GM18951 (cell line): ENCODE results near the gene GPC5.

Experiments
- POLR2A ChIP-seq: IDR thresholded peaks from 4 replicates; pipeline ENCODE4 v1.6.1; 2011; ENCODE audit warnings: mild to moderate bottlenecking; ENCODE audit not compliant: insufficient read length, insufficient read depth; ENCODE audit errors: extremely low read depth
- in situ Hi-C: fragments of 300-500 bp; cut with MboI; formaldehyde crosslinking; loops from one replicate; pipeline ENCODE4 v1.12.0; 2022; ENCODE audit warnings: low sequenced_read_pairs, mixed read lengths, inconsistent platforms; ENCODE audit not compliant: unreplicated experiment

GPC5 gene

DNA sequence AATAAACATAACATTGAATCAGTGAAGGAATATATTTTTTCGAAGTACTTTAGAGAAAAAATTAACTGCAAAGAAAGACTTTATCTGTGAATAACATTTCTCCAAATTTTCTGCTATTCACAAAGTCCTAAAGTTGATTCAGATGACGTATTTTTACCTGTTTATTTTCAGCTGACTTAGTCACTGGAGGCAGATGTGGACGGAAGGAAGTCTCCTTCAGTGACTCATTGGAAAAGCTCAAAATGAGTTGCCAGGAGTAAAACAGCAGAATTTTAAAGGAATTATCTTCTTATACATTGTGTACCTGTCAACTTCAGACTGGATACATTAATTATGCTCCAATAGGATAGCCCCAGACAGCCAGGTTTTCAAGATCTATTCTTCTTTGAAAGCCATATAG is 1148.8 kb downstream of the GPC5 start:
- no peak for TF ChIP-seq POLR2A
- in situ Hi-C loops, result no loop called here

DNA sequence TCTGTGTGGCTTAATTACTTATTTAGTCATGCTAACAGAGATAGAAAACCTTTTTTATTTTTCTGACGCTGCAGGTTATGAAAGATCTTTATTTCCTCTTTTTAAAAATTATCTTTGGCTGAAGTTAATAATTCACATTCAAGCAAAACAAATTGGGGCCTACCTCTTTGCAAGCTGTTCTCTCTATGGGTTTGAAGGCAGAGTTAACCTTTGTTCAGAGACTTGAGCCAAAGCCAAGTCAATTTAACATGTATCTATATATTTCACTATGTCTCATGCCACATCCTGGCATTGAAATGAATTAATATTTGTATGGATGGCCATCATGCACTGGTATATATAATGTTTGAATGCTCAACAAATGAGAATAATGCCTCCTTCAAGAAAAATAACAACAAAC is 1150.9 kb downstream of the GPC5 start:
- in situ Hi-C loops, result no loop called here

DNA sequence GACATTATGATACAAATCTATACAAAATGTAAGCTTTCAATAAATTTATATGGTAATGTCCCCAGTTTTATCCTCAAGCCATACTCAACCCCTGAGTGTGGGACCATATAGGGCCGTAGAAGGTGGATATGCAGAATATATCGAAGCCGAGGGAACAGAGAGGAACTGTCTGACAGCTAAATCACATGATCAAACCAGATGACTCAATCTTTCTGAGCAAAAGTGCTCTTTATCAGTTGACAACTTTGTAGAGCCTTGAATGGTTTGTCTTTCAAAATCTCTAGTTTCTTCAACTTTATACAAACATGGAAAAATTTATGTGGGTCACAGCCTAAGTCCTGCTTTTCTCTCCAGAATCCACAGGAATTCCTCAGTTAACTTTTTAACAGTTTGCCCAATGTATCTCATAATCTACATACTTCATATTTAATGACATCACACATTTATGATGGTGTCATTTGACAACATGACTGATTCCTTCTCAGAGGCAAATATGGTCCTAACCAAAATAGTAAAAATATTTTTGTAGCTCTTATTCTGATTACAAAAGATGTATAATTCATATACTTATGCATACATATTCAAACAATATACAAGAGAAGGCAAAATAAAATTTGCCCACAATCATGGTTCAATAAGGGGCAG is 1155.2 kb downstream of the GPC5 start:
- no peak for TF ChIP-seq POLR2A
- in situ Hi-C loops, result no loop called here

More for the DNA sequence above, 1150.9 kb downstream of the GPC5 start:
- TF ChIP-seq POLR2A, result no peak

DNA sequence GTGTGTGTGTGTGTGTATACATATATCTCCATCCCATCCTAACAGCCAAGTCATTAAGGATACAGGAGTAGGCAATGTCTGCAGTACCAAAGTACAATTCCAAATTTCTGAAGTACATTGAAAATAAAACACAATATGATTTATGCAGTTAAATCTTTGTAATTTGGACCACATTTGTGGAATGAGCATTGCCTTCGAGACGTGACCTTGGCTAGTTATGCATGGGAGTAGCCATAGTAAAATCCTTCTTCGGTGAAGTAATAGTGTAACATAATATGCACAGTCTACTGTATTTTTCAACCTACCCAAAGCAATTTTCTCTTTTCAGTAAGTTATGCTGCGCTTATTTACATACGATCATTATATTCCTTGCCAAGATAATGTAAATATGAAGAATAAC is 1162.5 kb downstream of the GPC5 start:
- in situ Hi-C loops, result no loop called here

DNA sequence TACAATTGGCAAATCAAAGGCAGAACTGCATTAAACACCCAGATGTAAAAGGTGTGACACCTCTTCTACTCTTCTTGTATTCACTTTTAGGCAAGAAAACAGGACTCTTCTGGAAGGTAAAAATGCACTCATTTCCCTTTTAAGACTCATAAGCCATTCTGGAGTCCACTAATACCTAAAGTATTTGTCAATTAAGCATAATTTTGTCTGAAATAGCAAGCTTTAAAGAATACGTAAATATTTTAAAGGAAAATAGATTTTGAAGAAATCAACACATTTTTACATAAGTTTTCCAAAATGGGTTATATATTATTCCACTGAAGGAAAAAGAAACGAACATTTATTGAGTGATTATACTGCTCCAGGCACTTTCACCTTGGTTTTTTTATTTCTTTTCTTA is 1166.5 kb downstream of the GPC5 start:
- in situ Hi-C loops, result no loop called here
- no peak for TF ChIP-seq POLR2A

More for the DNA sequence above, 1162.5 kb downstream of the GPC5 start:
- TF ChIP-seq POLR2A, result no peak

DNA sequence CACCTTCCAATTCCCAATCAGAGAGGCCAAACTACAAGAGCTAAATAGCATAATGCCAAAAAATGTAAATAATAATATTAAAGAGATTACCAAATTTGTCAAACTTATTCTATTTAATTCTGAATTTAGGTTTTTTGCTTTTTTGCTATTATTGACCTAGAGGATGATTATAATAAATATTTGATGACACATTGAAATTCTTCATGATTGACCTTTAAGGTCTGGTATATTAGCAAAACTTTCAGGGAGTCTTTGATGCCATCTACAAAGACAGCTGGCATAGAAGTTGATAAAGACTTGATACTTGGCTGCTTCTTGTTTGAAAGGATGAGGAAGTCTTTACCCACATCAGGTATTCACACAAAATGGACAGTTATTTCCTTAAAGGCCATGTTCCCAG is 1168.3 kb downstream of the GPC5 start:
- in situ Hi-C loops, result no loop called here
- no peak for TF ChIP-seq POLR2A

DNA sequence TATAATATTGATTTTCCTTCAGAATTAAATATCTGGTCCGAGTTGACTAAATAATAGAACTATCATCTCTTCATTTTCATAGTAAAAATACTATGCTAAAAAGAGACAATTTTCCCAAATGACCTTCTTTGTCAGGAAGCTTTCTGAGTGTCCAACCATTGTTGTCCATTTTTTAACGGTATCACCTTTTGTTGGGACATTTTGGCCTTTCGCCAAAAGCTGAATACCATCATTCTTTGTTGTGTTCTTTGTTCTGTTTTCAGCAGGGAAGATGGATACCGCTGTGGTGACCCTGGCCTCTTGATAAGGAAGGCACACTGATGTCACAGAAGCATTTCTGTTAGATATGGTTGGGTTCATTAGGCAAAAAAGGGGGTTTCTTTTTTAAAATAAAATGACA is 1173.8 kb downstream of the GPC5 start:
- in situ Hi-C loops, result no loop called here
- no peak for TF ChIP-seq POLR2A

DNA sequence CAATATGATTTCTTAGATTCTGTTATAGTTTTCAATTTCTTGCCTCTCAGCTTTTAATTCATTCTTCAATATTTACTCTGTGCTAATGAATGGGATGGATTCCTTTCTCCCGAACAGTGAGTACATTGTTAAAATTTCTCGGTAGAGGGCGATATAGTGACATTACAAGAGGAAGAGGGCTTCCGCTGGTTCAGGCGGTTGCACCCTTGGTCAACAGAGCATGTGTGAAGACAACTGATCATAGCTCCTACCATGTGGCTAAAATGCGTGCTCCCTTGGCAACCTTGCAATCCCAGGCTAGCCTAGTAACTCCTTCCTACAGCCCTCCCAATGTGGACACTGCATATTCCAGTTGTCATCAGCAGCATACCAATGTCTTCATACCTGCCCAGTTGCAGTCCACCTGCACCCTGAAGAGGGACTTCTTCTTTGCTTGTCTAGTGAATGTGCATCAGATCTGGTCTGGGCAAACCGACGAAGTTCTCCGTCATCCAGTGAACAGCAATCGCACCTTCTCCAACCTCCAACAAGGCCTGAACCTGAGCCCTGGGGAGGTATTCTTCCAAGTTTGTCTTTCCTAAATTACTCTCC is 1175.1 kb downstream of the GPC5 start:
- in situ Hi-C loops, result no loop called here
- no peak for TF ChIP-seq POLR2A

DNA sequence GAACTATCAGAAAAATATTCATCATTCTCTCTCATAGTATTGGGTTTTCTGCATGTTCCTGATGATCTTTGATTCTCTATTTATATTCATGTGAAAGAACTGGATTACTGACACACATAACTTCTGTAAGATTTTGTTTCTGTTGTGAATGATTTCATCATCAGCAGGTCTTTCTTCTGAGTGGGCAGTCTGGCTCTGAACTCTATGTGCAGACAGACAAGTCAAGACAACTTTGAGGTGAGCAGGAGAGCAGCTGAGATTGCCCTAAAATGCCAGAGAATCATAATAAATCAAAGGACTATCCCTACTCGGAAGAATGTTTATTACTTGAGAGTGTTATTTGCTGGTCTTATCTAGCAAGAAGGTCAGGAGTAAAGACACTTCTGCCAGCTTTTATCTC is 1176.1 kb downstream of the GPC5 start:
- in situ Hi-C loops, result no loop called here
- TF ChIP-seq POLR2A, result no peak

DNA sequence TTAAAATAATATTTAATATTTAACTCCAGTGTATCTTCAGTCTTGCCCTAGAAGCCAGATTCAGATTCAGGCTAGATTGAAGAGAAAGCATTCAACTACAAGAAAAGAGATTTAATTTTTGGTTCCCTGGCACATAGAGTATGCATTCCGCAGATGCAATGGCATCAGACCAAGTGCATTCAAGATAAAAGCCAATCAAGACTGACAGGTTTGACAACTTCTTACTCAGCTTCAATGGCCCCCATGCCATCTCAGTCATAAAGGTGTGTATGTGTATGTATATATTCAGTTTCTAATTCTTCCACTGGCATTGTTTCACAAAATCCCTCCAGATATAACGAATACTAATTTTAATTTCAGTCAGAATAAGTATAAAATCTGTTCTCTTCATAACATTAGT is 1177.4 kb downstream of the GPC5 start:
- no peak for TF ChIP-seq POLR2A
- in situ Hi-C loops, result no loop called here

DNA sequence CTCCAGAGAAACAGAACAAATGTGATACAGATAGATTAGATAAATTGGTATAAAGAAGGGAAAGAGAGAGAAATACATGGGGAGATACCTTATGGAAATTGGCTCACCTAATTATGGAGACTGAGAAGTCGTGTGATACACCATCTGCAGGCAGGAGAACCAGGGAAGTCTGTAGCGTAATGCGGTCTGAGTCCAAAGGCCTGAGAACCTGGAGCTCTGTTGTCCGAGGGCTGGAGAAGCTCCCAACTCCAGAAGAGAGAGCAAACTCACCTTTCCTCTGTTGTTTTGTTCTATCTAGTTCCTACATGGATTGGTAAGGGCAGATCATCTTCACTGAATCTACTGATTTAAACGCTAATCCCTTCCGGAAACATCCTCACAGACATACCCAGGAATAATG is 1179.9 kb downstream of the GPC5 start:
- in situ Hi-C loops, result no loop called here
- TF ChIP-seq POLR2A, result no peak

DNA sequence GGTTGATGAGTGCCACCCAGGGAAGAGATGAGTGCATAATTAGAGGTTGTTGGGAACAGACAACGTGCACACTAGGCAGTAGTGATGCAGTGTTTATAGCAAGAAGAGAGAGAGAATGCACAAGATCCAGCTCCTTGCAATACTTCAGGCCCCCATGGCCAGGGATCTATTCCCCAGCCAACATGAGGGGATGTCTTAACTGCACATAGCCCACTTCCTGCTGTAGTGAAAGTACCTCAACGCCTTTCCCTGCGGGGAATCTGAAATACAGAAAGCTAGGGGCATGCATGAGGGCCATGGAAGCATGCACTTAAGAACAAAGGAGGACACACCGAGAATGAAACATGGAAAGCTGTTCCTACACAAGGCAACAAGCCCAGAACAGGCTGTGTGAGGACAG is 1191.5 kb downstream of the GPC5 start:
- in situ Hi-C loops, result no loop called here
- TF ChIP-seq POLR2A, result no peak

DNA sequence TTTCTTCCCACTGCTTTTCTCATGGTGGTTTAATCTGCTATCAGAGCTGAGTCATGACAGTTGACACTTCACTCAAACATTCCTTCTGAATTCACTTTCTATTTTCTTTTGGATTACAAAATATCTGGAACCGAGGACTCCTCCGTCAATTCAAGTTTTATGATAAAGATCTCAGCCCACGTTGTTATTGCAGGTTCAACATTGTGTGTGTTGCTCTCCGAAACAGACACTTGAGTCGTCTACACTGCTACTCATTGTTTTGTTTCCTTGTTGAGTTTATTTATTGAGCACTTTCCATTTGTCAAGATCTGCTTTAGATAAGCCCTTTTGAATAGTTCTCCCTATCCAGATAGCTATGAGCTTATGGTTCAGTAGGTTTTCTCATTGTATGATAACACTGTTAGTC is 1192.1 kb downstream of the GPC5 start:
- in situ Hi-C loops, result no loop called here
- no peak for TF ChIP-seq POLR2A

DNA sequence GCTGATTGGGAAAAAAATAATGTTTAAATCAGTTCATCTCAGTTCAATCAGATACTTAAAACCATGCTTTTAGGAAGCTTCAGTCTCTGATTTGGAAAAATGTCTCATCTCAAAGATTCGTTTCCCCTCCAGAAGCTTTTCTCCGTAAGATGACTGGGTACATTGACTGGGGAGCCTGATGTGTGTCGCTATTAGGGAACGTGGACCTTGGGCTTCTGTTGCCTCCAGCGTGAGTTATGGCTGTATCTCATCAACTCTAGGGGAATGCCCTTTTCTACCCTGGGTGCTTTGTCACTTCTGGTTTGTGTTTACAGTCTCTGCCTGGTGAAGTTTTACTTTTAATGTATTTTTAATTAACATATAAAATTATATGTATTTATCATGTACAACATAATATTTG is 1192.7 kb downstream of the GPC5 start:
- in situ Hi-C loops, result no loop called here
- no peak for TF ChIP-seq POLR2A
